ENCODE data around the gene GATAD2A. TPM values are rescaled to one million over a fixed set of nuclear protein-coding genes. Genes with fewer than 3 reads are reported as not detected.

The GATAD2A gene
- polyA plus RNA-seq, 1 donor (not counting 4 experiments of a cell fraction or from before 2014, with no cell fraction given): 28.4 TPM

- H3K9ac ChIP-seq (ENCODE audit: control insufficient read depth, extremely low read depth, insufficient read depth, low read length): no peak overlapping the region
- no peaks in the 10 kb centered on the region for H3K9me1 ChIP-seq (ENCODE audit: control insufficient read depth, extremely low read depth, insufficient read depth, low read length)
- DNase-seq (ENCODE audit: low read depth, low spot score): no peak
- no peaks in the 10 kb centered on the region for H3K27me3 ChIP-seq (ENCODE audit: control insufficient read depth, extremely low read depth, insufficient read depth, low read length)
- H3K79me2 ChIP-seq (ENCODE audit: control insufficient read depth, insufficient read depth, low read length): no peaks in the 10 kb centered on the region
- peaks cover 37 to 45% of the 10 kb centered on the region in 2 experiments for H3K36me3 ChIP-seq (ENCODE audit: control insufficient read depth in 2 of 2, extremely low read depth in 1 of 2, insufficient read depth in 2 of 2, low read length in 2 of 2)
- FAIRE-seq: no peak
- H2AFZ ChIP-seq (ENCODE audit: control insufficient read depth, low read length): no peak overlapping the region
- dilution Hi-C loops (cut with MboI; ENCODE audit: extremely low pct_ligation_motif_present, low sequenced_read_pairs): no loop called here
- no peak overlapping the region for H3K4me2 ChIP-seq (ENCODE audit: control insufficient read depth, extremely low read depth, insufficient read depth, low read depth, low read length)
- no peak overlapping the region for H3K4me3 ChIP-seq (ENCODE audit: control insufficient read depth in 2 of 3, extremely low read depth in 1 of 3, insufficient read depth in 2 of 3, low read depth in 1 of 3, low read length in 3 of 3)
- H3K9me3 ChIP-seq (ENCODE audit: control insufficient read depth, low read depth, low read length): no peaks in the 10 kb centered on the region
- no peaks in the 10 kb centered on the region for H4K20me1 ChIP-seq (ENCODE audit: control insufficient read depth, extremely low read depth, insufficient read depth, low read length)
- H3K4me1 ChIP-seq (ENCODE audit: control insufficient read depth, extremely low read depth, insufficient read depth, low read length): no peaks in the 10 kb centered on the region
- no peak overlapping the region for H3K27ac ChIP-seq (ENCODE audit: control insufficient read depth, insufficient read depth, low read length)
- TF ChIP-seq, protein P1, sequence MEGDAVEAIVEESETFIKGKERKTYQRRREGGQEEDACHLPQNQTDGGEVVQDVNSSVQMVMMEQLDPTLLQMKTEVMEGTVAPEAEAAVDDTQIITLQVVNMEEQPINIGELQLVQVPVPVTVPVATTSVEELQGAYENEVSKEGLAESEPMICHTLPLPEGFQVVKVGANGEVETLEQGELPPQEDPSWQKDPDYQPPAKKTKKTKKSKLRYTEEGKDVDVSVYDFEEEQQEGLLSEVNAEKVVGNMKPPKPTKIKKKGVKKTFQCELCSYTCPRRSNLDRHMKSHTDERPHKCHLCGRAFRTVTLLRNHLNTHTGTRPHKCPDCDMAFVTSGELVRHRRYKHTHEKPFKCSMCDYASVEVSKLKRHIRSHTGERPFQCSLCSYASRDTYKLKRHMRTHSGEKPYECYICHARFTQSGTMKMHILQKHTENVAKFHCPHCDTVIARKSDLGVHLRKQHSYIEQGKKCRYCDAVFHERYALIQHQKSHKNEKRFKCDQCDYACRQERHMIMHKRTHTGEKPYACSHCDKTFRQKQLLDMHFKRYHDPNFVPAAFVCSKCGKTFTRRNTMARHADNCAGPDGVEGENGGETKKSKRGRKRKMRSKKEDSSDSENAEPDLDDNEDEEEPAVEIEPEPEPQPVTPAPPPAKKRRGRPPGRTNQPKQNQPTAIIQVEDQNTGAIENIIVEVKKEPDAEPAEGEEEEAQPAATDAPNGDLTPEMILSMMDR (optimal IDR thresholded peaks at IDR 0.05 in 1 of 3, IDR thresholded peaks at IDR 0.05 in 1 of 3, conservative IDR thresholded peaks at IDR 0.05 in 1 of 3; ENCODE audit: extremely low read depth in 1 of 3, insufficient read depth in 2 of 3, low read length in 3 of 3): no peak
- TF ChIP-seq EZH2 (IDR thresholded peaks at IDR 0.05; ENCODE audit: low read length): no peak
Observed at GRCh38 chr19:19502808-19503602, 97.5 kb downstream of the GATAD2A start.

DNA sequence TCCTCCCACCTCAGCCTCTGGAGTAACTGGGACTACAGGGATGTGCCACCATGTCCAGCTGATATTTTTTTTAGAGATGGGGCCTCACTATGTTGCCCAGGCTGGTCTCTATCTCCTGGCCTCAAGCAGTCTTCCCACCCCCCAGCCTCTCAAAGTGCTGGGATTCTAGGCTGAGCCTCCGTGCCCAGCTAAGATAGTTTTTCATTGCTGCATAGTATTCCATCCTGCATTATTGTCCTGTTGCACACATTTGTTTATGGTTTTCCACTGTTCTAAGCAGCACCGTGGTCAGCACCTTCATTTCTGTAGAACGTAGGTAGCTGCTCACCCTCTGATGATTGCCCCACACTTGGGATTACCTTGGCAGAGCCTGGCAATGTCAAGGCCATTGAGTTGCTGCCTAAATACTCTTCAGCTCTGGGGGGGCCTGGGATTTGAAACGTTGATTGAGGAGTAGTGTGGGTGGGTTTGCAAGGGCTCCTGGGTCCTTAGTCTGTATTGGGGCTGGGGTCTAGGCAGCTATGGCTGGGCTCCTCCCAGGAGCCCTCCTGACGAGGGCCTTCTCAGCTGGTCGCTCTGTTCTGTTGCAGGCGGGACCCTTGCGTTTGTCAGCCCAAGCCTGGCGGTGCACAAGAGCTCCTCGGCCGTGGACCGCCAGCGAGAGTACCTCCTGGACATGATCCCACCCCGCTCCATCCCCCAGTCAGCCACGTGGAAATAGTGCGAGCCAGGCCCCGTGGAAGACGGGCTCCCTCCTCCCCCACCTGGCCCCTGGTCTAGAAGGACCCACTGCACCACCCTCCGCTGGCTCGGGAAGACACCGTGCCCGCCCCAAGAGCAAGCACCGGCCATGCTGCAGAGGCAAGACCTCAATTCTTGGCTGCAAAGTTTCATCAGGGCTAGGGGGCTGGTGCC is 99.5 kb downstream of the GATAD2A start:
- H3K9ac ChIP-seq (ENCODE audit: control insufficient read depth, extremely low read depth, insufficient read depth, low read length): no peak overlapping the region
- H3K9me1 ChIP-seq (ENCODE audit: control insufficient read depth, extremely low read depth, insufficient read depth, low read length): no peaks in the 10 kb centered on the region
- TF ChIP-seq, protein P1 (optimal IDR thresholded peaks at IDR 0.05 in 1 of 3, IDR thresholded peaks at IDR 0.05 in 1 of 3, conservative IDR thresholded peaks at IDR 0.05 in 1 of 3; ENCODE audit: extremely low read depth in 1 of 3, insufficient read depth in 2 of 3, low read length in 3 of 3): no peak
- no peak for TF ChIP-seq EZH2 (IDR thresholded peaks at IDR 0.05; ENCODE audit: low read length)
- H3K9me3 ChIP-seq (ENCODE audit: control insufficient read depth, low read depth, low read length): no peaks in the 10 kb centered on the region
- no peak overlapping the region for H3K4me3 ChIP-seq (ENCODE audit: control insufficient read depth in 2 of 3, extremely low read depth in 1 of 3, insufficient read depth in 2 of 3, low read depth in 1 of 3, low read length in 3 of 3)
- FAIRE-seq (no peak), DNase-seq (ENCODE audit: low read depth, low spot score) (no peak)
- no peak overlapping the region for H3K27ac ChIP-seq (ENCODE audit: control insufficient read depth, insufficient read depth, low read length)
- H3K4me2 ChIP-seq (ENCODE audit: control insufficient read depth, extremely low read depth, insufficient read depth, low read depth, low read length): no peak overlapping the region
- no peak overlapping the region for H2AFZ ChIP-seq (ENCODE audit: control insufficient read depth, low read length)
- H3K36me3 ChIP-seq (ENCODE audit: control insufficient read depth in 2 of 2, extremely low read depth in 1 of 2, insufficient read depth in 2 of 2, low read length in 2 of 2): peaks cover 32 to 34% of the 10 kb centered on the region in 2 experiments
- H3K4me1 ChIP-seq (ENCODE audit: control insufficient read depth, extremely low read depth, insufficient read depth, low read length): no peaks in the 10 kb centered on the region
- no peaks in the 10 kb centered on the region for H3K27me3 ChIP-seq (ENCODE audit: control insufficient read depth, extremely low read depth, insufficient read depth, low read length)
- dilution Hi-C loops (cut with MboI; ENCODE audit: extremely low pct_ligation_motif_present, low sequenced_read_pairs): no loop called here
- H3K79me2 ChIP-seq (ENCODE audit: control insufficient read depth, insufficient read depth, low read length): no peaks in the 10 kb centered on the region
- no peaks in the 10 kb centered on the region for H4K20me1 ChIP-seq (ENCODE audit: control insufficient read depth, extremely low read depth, insufficient read depth, low read length)
